NCI-H82 (cell line): ENCODE results near the gene ACOX2.

Source experiments
- DNase-seq: peaks from one replicate; lab custom pipeline; 2025; lab: John Stamatoyannopoulos, UW

ACOX2 gene

DNA sequence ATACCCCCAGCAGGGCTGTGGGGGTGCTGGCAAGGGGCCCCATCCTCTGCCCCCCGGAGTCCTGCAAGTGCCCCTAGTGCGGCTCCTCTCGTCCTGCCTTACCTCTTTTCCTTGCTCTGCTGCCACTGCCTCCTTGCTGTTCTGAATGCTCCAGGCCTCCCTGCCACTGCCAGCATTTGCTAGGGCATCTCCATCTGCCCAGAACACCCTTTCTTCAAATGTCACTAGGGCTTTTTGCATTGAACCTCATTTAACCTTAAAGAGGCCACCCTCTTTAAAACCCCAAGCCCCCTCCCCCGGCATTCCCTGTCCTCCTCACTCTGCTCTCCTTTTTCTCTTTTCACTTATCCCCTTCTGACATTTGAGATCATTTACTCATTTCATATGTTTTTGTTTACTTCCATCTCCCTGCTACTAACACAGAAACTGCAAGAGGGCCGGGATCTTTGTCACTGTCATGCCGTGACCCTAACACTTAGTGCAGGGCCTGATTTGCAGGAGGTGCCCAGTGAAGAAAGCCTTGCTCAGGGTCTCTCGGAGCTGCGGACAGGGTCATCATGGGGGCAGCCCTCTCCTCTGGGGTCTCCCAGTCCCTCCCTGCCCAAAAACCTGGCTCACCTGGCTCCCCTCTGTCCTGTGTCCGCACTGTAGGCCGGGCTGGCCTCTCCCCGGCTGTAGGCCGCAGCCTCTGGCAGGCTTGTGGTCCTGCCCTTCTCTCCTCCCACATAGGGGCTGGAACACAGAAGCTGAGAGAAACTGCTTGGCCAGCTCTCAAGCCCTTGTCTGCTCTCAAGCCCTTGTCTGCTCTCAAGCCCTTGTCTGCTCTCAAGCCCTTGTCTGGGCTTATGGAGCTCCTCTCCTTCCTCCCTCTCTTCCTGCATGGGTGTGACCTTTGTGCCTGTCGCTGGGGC is at the start of gene ACOX2:
TSS of gene ACOX2 (minus strand) at position 690 of the 911 bp plus-strand sequence. CDS start 2,084 bp downstream, outside the sequence.
- DNase-seq = no peak

DNA sequence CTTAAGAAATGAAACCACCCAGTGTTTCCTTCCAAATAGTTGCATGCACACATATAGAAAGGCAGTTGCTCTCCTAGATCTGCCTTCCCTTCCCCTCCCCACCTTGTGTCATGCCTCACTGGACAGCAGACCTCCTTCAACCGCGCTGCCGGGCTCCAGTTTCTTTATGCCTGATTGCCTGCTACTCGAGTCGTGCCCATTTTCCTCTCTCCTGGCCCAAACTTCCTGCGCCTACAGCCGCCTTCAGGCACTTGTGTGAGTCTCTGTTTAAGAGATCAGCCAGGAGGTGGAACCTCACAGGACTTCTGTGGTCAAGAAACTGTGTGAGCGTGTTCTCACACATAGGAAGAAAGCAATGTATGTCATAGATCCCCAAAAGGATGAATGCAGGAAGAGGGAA is 49.0 kb upstream of the ACOX2 start:
- DNase-seq = no peak

- peak; percentile 86 for DNase-seq
Measured at GRCh38 chr3:58585005-58585786, 48.2 kb upstream of the ACOX2 start.

DNA sequence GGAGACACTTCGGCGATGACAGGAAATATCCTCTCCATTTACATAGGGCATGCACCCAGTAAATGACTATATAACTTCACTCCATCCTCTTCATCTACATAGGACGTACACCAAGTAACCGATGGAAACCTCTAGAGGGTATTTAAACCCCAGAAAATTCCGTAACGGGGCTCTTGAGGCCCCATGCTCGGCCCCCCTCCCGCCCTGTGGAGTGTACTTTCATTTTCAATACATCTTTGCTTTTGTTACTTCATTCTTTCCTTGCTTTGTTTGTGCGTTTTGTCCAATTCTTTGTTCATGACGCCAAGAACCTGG is 47.7 kb upstream of the ACOX2 start:
- no peak for DNase-seq

- no peak for DNase-seq
Measured at GRCh38 chr3:58581328-58582091, 44.5 kb upstream of the ACOX2 start.

- DNase-seq = no peak
Measured at GRCh38 chr3:58580826-58581327, 43.9 kb upstream of the ACOX2 start.

DNA sequence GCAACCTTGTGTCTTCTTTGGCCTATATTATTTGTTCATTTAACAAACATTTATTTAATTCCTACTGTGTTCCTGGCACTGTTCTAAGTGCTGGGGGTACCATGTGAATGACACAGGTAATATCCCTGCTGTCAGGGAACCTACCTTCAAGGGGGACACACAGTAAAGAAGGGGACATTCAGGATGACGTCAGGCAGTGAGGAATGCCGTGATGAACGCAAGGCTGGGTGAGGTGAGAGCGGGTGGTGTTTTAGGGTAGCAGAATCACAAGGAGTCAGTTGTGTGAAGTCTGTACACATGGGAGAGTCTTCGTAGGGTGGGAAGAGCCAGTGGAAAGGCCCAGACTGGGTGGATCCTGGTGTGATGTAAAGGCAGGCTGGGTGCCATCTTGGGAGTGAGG is 41.9 kb upstream of the ACOX2 start:
- no peak for DNase-seq

GRCh38 chr3:58577269-58577821 is 40.4 kb upstream of the ACOX2 start, which contains the start of gene FAM107A:
FAM107A (minus strand) TSS chr3:58577391; CDS start chr3:58569860, 7,531 bp downstream.
- peak; percentile 17 for DNase-seq

DNA sequence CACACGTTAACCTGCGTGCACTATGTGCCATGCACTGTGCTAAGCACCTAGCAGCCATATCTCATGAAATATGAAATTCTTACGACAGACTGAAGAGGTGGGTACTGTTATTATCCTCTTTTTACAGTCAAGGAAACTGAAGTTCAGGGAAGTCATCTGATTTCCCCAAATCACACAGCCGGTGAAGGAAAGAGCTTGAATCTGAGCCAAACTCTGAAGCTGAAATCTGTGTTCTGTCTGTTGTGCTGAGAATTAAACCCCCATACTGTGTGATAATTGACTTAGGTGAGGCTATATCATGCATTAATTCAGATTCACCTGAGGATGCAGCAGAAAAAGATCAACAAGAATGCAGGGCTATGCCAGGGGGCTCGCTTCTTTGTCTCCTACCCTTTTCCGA is 39.7 kb upstream of the ACOX2 start:
- DNase-seq = no peak

DNA sequence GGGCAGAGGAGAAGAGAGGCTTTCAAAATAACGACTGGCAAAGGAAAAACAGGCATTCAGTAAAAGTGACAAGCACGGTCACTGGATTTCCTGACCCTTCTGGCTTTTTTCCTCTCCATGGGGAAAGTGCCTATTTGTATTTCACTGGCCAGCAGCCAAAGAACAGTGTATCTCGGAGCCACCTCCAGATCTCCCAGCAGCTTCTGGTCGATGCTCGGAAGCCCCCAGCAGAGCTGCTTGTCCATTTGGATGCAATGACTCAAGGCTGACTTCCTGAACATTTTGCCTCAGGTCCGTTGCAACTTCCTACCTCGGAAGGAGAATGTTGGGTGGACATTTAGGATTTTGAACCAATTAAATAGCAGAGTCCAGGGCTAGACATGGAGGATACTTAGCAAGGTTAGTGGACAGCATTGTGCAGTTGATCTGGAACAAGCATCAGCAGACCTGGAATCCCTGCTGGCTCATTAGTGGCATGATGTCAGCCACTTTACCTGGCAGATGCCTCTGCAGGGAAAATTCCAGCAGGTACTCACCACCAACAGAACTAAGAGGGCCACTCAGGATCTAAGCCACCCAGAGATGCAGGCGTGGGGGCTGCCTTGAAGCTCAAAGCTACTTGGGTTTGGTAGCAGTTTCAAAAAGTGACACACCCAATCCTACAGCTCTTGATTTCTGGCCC is 39.1 kb upstream of the ACOX2 start:
- DNase-seq = no peak

DNA sequence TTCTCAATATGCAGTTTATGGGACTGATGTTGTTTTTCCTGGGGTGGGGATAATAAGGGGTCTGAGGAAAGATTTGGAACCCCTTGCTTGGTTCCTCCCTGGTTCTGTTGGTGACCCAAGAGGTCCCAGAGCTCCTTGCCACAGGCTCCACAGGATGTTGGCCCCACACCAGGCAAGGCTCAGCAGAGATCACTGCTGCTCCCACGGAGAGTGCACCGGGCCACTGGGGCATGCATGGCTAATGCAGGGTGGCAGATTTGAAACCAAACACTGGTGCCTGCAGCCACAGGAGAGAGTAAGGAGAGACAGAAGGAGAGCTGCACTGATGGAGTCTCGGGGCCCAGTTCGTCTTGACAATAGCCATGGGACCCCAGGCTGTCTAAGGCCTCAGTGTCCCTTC is 37.7 kb upstream of the ACOX2 start:
- DNase-seq = no peak

- DNase-seq = no peak
Measured at GRCh38 chr3:58574106-58574505, 37.1 kb upstream of the ACOX2 start.

GRCh38 chr3:58573640-58574039 is 36.6 kb upstream of the ACOX2 start:
- DNase-seq = no peak

DNA sequence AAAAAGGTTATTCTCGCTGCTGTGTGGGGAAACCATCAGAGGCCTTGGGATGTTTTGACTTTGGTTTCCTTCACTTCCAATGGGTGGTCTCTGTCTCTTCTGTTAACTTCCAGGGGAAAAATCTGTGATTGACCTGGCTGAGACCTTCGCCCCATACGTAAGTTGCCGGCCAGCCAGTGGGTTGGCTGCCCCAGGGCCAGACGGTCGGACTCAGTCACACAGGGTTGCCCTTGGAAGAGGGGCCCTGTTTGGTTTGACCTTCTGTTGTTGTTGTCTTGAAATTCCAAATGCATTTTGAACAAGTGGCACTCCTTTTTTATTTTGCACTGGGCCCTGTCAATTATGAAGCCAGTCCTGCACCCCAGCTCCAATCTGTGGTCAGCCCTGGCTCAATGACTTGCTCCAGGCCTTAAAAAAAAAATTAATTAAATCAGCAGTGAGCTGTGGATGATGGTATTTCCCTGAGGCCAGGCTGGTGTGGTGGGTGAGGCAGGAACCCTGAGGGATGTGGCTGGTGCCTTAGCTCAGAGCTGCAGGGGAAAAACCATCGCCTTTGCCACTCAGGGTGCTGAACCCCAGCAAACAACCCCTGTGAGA is 35.7 kb upstream of the ACOX2 start:
- DNase-seq = no peak

- no peak for DNase-seq
Measured at GRCh38 chr3:58572013-58572633, 35.1 kb upstream of the ACOX2 start.

DNA sequence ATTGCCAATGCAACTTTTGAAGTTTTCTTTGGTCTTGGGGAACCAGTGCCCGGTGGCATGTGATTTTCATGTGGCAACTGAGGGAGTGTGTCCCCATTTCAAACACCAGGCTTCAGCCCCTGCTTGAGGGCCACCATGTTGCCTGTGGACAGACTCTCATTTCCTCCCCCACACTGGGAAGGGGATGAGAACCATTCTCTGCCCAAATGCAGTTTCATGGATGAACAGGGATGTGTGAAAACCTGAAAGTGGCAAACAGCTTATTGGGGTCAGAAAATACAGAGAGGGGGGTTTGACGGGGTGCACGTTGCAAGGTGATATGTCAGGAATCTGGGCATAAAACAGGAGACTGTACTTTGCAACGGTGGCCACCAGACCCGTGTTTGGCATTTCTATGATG is 33.9 kb upstream of the ACOX2 start:
- no peak for DNase-seq

- no peak for DNase-seq
Measured at GRCh38 chr3:58569287-58570001, 32.5 kb upstream of the ACOX2 start.

GRCh38 chr3:58568572-58569286 is 31.7 kb upstream of the ACOX2 start:
- peak; percentile 74 for DNase-seq

GRCh38 chr3:58567251-58567515 is 30.2 kb upstream of the ACOX2 start:
- DNase-seq = no peak
